Measurements from ENCODE around the gene PXK.
"Not testable (repeated sequence)": the region's sequence is repeated elsewhere in the genome, so short reads cannot be mapped to it uniquely, and the experiment has no call there.

The PXK gene

GRCh38 chr3:58332575-58333188, at the start of gene PXK:
PXK (plus strand) TSS chr3:58332892; CDS start chr3:58332989, 97 bp downstream.
- DNase-seq, result peak; percentile 87

DNA sequence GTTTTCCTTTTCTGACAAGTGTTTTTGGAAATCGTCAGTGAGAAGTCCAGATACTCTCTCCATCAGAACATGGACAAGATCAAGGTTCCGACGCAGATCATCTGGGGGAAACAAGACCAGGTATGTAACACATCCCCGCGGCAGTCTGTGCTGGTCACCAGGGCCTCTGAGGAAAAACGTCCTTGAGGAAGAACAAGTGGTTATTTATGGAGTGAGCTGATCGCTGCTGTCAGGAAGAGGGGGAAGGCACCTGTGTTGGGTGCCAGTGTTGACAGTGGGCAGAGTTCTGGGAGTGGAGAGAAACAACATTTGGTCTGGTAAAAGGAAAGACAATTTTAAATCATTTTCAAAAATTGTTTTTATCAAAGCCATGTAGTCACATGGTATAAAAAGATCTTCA, 47.4 kb upstream of the PXK start:
- DNase-seq, result no peak

DNA sequence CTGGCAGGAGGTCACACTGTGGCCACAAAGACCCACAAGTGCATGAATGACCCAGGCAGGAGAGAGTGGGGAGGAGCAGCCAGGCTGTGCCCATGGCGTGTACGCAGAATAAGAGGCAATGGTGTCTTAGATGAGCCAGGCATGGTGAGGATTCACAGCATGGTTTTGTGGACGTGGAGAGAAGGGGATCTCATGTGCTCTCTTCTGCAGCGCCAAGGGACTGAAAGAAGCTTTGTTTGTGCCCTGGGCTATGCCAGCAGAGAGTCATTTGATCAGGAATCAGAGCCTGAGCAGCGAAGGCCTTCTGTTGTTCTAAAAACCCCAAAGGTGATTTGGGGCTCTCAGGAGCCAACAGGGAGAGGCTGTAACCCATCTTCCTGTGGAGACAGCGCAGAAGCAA, 45.3 kb upstream of the PXK start:
- DNase-seq, result no peak

GRCh38 chr3:58288011-58288728, 44.5 kb upstream of the PXK start:
- no peak for DNase-seq

DNA sequence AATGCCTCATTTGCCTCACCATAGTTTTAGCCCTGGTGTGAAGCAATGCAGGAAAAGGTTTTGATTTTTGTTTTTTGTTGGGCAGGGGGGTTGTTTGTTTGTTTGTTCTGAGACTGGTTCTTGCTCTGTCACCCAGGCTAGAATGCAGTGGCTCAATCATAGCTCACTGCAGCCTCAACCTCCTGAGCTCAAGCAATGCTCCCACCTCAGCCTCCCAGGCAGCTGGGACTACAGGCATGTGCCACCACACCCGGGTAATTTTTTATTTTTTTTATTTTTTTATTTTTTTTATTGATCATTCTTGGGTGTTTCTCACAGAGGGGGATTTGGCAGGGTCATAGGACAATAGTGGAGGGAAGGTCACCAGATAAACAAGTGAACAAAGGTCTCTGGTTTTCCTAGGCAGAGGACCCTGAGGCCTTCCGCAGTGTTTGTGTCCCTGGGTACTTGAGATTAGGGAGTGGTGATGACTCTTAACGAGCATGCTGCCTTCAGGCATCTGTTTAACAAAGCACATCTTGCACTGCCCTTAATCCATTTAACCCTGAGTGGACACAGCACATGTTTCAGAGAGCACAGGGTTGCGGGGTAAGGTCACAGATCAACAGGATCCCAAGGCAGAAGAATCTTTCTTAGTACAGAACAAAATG, 43.6 kb upstream of the PXK start:
- DNase-seq, result not testable (repeated sequence)

GRCh38 chr3:58290446-58290845, 42.2 kb upstream of the PXK start:
- not testable (repeated sequence) for DNase-seq

DNA sequence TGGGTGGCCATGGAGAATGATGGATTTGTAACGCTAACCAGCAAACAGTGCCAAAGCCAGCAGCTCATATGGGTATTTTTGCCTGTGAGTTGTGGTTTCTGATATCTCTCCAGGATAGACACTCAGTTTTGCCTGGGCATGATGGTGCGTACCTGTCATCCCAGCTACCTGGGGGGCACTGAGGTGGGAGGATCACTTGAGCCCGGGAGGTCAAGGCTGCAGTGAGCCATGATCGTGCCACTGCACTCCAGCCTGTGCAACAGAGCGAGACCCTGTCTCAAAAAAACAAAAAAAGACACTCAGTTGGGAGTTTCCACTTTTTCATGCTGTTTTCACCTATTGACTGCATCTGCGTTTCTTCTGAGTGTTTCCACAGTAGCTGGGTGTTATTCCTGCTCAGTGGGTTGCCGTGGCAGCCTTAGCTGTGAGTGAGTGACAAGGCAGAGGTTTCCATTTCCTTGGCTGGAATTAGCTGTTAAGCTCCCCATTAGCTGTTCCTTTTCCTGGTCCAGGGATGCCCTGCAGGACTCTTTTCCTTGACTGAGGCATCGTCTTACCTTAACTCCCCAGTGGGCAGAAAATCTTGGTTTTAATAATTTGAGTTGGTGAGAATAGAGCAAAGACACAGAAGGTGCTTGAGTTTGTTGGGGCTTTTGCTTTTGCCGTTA, 40.9 kb upstream of the PXK start:
- no peak for DNase-seq

DNA sequence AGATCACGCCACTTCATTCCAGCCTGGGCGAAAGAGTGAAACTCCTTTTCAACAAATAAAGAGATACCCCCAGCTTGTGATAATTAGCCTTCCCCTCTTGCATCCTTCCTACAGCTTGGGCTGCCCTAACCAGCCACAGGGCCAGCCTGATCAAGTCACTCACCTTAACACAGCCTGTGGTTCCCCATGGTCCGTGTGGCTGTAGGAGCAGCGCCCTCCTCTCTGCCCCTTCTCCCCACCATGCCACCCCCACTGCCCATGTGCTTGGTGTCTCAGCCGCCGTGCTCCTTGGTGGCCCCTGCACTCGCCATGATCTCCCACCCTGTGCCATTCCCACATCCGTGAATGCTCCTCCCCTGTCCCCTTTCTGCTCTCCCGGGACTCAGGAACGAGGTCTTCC, 39.8 kb upstream of the PXK start:
- DNase-seq, result no peak

DNA sequence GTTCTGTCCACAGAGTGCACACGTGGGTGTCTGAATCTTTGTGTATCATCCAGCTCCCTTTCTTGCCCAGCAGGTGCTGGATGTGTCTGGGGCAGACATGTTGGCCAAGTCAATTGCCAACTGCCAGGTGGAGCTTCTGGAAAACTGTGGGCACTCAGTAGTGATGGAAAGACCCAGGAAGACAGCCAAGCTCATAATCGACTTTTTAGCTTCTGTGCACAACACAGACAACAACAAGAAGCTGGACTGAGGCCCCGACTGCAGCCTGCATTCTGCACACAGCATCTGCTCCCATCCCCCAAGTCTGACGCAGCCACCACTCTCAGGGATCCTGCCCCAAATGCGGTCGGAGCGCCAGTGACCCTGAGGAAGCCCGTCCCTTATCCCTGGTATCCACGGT, 39.2 kb upstream of the PXK start:
- no peak for DNase-seq

DNA sequence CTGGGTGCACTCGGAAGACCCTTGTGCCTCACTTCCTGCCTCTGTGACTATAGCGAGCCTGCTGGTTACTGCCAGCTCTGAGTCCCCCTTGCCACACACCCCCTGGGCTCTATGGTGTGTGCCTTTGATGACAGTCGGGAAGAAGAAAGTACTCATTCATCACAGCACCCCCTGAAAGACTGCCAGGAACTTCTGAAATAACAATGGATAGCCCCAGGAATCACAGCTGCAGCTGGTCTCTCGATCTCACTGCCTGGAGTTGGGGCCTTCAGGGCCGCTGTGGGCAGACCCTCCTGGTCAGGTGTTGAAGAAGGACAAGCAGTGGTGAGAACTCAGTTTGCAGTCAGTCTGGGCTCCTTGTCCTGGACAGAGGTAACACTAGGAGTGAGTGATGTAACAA, 36.4 kb upstream of the PXK start:
- DNase-seq, result no peak

DNA sequence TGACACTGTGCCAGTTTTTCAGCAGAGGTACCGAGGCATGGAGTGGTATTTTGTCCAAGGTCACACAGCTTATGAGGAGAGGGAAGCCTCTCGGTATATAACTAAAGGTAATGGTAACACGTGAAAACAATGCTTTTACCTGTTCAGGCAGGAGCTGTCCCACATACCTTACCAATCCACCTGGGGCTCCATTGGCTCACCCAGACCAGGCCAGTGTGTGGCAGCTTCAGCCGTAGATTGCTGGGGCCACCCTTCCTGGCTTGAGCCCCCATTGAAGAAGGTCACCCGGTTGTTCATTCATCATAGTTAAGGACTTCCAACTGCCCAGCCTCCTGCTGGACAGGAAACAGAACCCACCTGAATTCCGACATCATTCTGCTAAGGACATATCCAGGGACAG, 35.8 kb upstream of the PXK start:
- DNase-seq, result no peak

- no peak for DNase-seq
Measured at GRCh38 chr3:58298190-58298589, 34.5 kb upstream of the PXK start.

DNA sequence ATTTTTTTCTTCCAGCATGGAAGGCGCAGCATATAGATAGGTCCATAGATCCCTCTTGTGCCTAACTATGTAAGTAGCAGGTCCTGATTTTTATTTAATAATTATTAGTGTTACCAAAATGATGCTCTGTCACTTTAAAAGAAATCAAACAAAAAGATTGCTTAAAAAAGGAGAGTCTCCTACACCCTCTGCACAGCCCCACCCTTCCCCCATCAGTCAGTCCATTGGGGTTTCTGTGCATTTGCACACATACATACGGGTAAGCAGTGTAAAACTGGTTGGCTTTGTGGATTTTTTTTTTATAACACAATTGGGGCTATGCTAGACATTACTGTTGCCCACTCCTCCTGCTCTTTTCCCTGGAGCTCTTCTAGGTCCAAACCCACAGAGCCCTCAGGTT, 33.6 kb upstream of the PXK start:
- DNase-seq, result no peak

GRCh38 chr3:58299839-58300516, 32.7 kb upstream of the PXK start:
- DNase-seq, result no peak

DNA sequence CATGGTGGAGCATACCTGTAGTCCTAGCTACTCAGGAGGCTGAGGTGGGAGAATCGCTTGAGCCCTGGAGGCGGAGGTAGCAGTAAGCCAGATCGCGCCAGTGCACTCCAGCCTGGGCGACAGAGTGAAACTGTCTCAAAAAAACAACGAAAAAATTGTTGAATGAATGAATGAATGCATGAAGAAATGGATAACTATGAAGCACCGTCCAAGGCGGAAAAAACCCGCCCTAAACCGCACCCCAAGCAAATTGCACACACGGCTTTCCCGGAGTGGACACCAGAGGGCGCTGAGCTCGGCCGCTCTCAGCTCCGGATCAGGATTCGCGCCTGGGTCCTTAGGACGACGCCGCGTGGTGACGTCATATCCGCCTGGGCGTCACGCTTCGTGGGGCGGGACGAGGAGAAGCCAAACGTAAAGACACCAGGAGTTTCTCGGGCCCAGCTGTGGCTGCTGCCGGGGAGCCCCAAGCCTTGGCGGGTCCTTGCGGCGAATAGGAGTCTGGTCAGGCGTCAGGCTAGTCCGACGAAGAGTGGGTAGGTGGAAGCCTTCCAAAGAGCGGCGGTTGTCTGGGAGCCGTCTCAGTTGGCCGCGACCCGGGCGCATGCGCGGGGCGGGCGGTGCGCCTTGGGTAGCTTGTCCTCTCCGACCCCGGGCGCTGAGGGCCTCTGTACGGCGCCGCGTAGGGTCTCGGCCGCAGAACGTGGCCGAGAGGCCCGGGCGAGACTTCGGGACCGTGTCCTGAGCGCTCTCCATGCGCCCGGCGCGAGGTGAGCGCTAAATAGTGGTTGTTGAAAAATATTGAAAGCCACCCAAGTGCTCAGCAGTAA, 26.6 kb upstream of the PXK start, which contains the start of the genes HTD2 and RPP14:
HTD2 (plus strand) TSS at position 639 of the 830 bp plus-strand sequence. CDS start 11,094 bp downstream, outside the sequence.
RPP14 (plus strand) TSS at position 364 of the 830 bp plus-strand sequence. CDS start 4,085 bp downstream, outside the sequence.
- DNase-seq, result peak; percentile 97

DNA sequence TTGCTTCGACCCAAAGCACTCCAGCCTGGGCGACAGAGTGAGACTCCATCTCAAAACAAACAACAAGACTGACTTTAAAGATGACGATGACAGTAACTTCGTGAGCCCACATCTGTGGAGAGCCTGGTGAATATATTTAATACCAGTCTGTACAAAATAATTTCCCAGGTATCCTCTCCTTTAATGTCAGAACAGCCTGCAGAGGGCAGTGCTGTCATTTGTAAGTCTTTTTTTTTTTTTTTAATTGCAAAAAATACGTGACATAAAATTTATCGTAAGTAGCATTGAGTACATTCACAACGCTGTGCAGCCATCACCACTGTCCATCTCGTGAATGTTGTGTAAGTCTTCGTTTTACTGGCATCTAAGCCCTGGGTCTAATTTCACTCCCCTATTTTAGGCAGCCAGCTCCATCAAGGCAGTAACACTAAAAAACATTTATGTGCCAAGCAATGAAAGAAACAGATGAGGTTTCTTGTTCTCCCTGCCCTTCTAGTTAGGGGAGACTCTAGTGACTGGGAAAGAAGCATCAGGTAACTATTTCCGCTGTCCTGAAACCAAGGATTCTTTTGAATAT, 25.0 kb upstream of the PXK start:
- no peak for DNase-seq

DNA sequence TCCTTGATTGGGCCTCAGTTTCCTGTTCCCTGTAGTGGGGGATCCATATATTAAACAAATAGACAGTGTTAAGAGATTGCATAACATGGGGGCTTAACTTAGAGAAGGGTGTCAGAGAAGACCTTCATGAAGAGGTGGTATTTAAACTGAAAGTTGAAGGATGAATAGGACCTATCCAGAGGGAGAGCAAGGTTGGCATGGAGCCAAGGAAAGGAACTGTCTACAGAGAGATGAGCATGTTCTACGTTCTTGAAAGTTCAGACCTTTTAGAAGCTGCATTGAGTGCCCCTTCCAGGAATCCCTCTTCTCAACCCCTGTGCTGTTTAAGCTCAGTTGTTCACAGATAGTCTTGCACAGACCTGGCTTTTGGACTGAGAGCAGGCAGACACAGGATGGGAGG, 24.0 kb upstream of the PXK start:
- no peak for DNase-seq

DNA sequence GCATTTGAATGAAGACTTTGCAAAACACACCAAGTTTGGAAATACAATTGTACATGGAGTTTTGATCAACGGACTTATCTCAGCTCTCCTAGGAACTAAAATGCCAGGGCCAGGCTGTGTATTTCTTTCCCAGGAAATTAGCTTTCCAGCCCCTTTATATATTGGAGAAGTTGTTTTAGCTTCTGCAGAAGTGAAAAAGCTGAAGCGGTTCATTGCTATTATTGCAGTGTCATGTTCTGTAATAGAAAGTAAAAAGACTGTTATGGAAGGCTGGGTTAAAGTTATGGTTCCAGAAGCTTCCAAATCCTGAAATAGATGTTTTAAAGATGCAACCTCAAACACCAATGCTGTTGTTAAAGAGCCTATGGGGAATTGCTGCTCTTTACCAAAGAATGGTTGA, 14.9 kb upstream of the PXK start:
- DNase-seq, result no peak

DNA sequence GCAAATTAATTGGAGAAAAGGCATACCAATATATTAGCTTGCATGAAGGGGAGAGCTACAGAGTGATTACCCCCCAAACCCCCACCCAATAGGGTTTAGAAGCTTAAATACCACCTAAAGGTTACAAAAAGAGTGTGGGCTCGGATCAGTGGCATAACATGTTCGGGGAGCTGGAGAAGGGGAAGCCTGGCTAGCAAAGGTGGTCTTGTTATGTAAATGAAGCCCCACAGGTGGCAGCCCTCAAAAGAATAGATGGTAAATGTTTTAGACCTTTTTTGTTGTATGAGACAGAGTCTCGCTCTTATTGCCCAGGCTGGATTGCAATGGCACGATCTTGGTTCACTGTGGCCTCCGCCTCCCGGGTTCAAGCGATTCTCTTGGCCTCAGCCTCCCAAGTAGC, 10.9 kb upstream of the PXK start:
- DNase-seq, result no peak

GRCh38 chr3:58322793-58323192, 9.9 kb upstream of the PXK start:
- DNase-seq, result no peak
